Activated effector memory CD4-positive, alpha-beta T cell treated with anti-CD3 and anti-CD28 coated beads, Interleukin-2, amount 50 U/mL, for 16 hours (primary cell): ENCODE data around the gene RASGRF2.
"Not testable (repeated sequence)": the region's sequence is repeated elsewhere in the genome, so short reads cannot be mapped to it uniquely, and the experiment has no call there.

Source experiments
- DNase-seq: peaks from one replicate; pipeline ENCODE4 v3.0.0-alpha.2; 2020

RASGRF2 gene

GRCh38 chr5:81022688-81023084 is 62.5 kb downstream of the RASGRF2 start:
- DNase-seq, result no peak

- DNase-seq, result no peak
Measured at GRCh38 chr5:81023261-81023970, 63.3 kb downstream of the RASGRF2 start.

- DNase-seq, result no peak
Measured at GRCh38 chr5:81027481-81028058, 67.4 kb downstream of the RASGRF2 start.

- DNase-seq, result not testable (repeated sequence)
Measured at GRCh38 chr5:81028888-81029287, 68.7 kb downstream of the RASGRF2 start.

- not testable (repeated sequence) for DNase-seq
Measured at GRCh38 chr5:81029736-81030135, 69.6 kb downstream of the RASGRF2 start.

DNA sequence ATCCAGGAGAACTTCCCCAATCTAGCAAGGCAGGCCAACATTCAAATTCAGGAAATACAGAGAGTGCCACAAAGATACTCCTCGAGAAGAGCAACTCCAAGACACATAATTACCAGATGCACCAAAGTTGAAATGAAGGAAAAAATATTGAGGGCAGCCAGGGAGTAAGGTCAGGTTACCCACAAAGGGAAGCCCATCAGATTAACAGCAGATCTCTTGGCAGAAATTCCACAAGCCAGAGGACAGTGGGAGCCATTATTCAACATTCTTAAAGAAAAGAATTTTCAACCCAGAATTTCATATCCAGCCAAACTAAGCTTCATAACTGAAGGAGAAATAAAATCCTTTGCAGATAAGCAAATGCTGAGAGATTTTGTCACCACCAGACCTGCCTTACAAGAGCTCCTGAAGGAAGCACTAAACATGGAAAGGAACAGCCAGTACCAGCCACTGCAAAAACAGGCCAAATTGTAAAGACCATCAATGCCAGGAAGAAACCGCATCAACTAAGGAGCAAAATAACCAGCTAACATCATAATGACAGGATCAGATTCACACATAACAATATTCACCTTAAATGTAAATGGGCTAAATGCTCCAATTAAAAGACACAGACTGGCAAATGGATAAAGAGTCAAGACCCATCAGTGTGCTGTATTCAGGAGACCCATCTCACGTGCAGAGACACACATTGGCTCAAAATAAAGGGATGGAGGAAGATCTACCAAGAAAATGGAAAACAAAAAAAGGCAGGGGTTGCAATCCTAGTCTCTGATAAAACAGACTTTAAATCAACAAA is 70.3 kb downstream of the RASGRF2 start:
- DNase-seq, result not testable (repeated sequence)

- DNase-seq, result no peak
Measured at GRCh38 chr5:81035522-81035921, 75.4 kb downstream of the RASGRF2 start.

DNA sequence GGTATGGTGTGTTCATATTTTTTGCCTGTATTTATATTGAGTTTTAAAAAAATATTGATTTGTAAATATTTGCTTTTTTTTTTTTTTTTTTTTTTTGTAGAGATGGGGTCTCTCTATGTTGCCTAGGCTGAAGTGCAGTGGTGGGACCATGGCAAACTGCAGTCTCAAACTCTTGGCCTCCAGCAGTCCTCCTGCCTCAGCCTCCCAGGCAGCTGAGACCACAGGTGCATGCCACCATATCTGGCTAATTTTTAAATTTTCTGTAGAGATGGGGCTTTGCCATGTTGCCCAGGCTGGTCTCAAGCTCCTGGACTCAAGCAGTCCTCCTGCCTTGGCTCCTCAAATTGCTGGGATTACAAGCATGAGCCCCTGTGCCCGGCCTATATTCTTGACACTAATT is 78.3 kb downstream of the RASGRF2 start:
- no peak for DNase-seq

- no peak for DNase-seq
Measured at GRCh38 chr5:81044868-81045267, 84.7 kb downstream of the RASGRF2 start.

DNA sequence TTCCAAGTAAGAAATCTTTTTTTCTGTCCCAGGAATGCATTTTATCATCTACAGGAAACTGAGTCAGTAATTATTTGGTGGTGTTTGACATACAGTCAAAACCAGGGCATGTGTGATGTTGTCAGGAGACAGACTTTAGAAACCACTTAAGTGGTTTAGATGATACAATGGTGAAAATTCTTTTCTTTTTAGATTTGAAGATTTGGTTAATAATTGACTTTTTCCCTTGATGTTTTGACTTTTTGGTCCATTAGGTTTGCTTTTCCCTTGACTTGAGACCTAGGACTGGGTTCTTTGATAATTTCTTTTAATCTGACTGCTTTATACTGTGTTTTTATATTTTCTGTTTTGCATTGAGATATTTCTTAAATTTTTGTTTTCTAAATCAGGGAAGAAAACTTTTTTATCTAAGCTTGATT is 85.2 kb downstream of the RASGRF2 start:
- DNase-seq, result no peak

DNA sequence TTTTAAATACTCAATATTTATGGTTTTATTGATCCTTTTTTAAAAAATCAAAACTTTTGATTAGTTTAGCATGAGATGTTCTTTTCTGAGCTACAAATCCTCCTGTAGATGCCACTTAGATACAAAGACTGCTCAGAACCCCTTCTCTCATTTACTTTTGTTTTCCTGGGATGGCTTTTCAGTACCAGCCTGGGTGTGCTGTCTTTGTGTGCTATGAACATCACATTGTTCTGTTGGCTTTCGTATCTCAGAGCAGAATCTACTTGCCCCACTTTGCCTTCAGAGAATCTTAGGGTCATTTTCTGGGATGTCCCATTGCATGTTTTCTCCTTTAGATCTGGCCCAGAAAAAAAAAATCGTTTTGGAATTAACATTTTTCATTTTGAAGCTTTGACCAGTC is 85.9 kb downstream of the RASGRF2 start:
- DNase-seq, result no peak

DNA sequence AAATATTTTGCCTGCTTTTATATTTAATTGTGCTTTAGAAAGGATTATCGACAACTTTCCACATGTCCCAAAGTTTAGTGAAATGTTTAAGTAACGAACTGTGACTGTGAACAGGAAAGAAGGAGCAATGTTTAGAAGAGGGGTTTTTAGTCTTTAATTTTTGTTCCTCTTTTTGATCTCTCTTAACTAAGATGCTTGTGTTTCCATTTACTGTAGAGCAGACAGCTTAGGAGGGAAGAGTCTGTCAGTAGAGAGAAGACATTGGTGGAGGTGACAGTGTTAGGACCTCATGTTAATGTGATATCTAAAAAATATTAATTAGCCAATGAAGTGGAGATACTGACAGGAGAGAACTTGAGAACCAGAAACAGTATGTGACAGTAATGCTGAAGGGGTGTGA is 92.2 kb downstream of the RASGRF2 start:
- no peak for DNase-seq

DNA sequence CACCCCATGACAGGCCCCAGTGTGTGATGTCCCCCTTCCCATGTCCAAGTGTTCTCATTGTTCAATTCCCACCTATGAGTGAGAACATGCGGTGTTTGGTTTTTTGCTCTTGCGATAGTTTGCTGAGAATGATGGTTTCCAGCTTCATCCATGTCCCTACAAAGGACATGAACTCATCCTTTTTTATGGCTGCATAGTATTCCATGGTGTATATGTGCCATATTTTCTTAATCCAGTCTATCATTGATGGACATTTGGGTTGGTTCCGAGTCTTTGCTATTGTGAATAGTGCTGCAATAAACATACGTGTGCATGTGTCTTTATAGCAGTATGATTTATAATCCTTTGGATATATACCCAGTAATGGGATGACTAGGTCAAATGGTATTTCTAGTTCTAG is 93.1 kb downstream of the RASGRF2 start:
- DNase-seq, result not testable (repeated sequence)

DNA sequence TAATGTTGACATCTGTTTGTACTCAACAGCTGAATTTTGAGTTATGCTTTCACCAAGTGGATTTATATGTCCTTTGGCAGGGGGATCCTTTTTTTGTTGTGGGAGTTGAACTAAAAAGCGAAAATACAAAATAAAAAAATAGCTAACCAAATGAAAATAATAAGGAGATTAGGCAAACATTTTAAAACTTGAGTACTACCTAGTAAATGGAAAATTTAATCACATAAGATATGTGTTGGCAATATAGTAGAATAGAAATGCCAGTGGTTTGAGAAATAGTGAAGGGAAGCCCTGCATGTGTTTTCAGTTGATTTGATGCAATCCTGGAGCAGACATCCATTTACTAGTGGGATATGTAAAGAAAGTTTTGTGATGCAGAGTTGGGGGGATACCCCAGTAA is 98.0 kb downstream of the RASGRF2 start:
- DNase-seq, result no peak

DNA sequence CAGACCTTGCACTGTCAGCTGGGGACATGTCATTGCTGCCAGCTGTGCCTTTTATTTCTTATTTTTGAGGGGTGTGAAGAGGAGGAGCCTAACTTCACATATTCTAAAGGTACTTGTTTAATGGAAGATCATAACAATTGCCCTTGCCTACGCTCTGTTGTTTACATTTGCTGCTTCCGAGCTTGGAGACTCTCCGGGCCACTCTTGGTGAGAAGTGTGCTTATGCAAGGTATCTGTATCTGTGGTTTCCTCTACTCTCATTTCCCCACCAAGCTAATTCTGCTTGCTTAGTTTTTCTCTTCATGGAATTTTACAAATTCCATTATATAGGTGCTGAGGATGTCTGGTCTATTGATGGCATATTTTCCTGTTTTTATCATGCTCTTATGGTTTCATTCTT is 105.3 kb downstream of the RASGRF2 start:
- DNase-seq, result no peak

GRCh38 chr5:81066102-81066501 is 105.9 kb downstream of the RASGRF2 start:
- DNase-seq, result no peak

DNA sequence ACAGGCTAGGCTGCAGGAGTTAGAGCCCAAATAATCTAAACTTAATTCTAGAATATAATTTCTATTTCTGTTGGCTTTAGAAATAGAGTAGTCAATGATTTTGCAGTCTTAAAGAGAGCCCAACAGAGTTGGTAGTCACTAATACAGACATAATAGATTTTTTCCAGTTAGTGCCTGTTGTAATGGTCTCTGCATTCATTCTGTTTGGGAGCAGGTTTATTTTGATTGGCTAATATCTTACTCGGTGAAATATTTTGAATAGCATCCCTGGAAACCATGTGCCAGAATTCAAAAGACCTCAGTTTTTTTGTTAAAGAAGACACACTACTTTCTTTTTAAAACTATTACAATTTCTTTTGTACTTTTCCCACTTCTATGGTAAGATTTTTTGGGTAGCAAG is 107.2 kb downstream of the RASGRF2 start:
- DNase-seq, result no peak

DNA sequence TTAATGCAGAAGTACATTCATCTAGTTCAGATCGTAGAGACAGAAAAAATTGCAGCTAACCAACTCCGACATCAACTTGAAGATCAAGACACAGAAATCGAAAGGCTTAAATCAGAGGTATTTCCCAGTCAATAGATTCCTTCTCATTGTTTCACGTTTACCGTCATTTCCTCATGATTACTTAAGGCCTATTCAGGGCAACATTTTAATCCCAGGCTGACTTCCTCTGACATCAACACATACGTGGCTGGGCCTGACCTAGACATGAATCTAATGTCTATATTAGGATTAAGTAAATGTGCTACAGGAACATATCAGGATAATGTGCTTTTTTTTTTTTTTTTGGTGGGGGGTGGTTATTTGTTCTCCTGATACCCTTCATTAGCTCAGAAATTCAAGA is 107.9 kb downstream of the RASGRF2 start:
- no peak for DNase-seq

DNA sequence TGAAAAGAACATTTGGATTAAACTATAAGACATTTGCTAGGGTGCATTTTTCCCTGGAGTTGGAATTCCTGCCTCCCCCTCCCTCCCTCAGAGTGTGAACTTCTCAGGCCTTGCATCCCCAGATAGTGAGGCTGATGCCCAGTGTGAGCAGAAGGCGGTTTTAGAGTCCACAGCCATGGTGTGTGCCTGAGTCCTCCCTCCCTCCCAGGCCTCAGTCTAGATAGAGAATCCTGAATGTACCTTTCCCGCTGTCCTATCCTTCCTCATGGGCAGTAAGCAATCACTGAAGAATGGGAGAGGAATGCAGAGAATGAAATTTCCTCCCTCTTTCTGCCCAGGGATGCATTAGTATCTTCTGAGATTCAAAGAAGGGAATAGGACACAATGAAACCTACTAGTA is 108.5 kb downstream of the RASGRF2 start:
- DNase-seq, result no peak

- DNase-seq, result no peak
Measured at GRCh38 chr5:81069990-81070389, 109.8 kb downstream of the RASGRF2 start.

DNA sequence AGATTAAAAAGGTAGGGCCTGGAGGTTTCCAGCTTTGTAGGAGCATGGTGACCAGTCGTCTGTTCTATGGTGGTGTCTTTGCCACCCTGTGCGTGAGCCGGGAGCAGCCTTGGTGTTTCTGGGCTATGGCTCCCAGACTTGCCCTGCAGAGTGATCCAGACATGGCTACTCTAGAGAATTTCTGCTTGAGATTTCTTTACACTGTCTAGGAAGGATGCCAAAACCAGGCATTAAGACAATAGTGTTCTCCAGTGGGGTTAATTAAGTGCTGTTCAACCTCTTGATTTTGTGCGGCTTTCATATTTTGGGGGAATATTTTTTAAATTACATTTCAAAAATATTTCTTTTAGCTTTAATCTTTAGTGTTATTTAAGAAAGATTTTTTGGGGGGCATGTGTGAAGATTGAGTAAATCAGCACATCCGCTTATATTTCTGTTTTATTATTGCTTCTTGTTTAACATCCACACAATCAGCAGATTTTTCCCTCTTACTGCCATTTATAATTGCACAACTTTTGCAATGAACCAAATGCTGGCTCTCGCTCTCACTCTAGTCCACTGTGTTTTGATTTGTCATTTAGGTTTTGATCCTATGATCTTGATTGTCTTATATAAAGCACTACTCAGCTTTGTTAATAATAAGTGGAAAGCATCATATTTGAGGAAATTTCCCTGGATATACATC is 110.5 kb downstream of the RASGRF2 start:
- DNase-seq, result no peak

DNA sequence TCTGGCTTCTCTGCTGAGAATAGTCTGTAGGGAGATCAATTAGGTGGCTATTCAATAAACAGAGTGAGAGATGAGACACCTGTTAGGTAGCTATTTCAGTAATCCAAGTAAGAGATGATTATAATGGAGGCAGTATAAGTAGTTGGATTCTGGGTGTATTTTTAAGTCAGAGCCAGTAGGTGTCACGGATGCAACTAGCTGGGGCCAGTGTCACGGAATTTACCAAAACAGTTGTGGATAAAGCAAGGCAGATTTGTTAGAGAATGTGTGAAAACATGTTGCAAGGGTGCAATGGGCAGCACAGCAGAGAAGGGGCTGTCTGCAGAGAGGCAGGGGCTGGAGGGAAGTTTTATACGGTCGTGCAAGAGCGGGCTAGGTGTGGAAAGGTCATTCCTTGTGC is 114.9 kb downstream of the RASGRF2 start:
- DNase-seq, result no peak

DNA sequence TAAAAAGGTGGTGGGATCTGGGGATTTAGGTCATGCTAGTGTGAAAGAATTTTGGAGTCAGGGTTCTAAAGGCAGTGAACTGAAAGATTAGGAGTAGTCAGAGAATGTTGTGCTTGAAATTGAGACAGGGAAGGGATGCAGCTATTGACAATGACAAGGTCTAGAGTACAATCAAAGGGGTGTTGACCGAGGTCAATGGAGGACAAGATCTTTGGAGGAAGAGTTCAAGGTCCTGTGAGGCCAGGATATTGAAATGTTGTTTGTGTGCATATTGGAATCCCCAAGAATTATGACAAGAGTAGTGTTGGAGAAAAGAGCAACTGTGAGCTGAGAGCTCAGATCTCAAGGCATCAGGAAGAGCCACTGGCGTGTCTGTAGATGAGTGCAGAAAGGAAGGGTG is 116.9 kb downstream of the RASGRF2 start:
- DNase-seq, result no peak

DNA sequence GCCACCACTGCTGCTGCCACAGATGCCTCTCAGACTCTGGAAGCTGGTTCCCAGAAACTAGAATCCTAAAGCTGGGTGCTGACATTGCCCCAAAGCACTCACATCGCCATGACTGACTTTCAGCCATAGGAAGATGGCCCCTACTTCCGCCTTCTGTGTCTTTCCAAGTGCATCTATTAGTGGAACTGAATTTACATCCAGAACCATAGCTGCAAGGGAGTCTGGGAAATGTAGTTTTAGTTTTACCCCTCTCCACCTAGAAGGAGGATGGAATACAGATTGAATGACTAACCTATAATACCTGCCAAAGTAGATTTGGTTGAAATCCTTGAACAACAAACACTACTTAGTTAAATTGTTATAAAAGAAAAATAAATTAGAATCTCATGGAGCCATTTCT is 118.8 kb downstream of the RASGRF2 start:
- no peak for DNase-seq
